HG02798 (cell line): ENCODE results near the gene RNASE8.
"Not testable (repeated sequence)": the region's sequence is repeated elsewhere in the genome, so short reads cannot be mapped to it uniquely, and the experiment has no call there.

Source experiments
- ATAC-seq: cut with Tn5 transposase; IDR thresholded peaks from one replicate; pipeline ENCODE4 v1.9.1; 2021; ENCODE audit warnings: mild to moderate bottlenecking; ENCODE audit not compliant: unreplicated experiment, poor library complexity

Gene RNASE8

GRCh38 chr14:21026988-21027315 lies 30.7 kb upstream of the RNASE8 start:
- ATAC-seq = no peak

- ATAC-seq = no peak
Observed at GRCh38 chr14:21029917-21030316, 27.7 kb upstream of the RNASE8 start, which contains the start of gene TPPP2. TPPP2 (plus strand) TSS chr14:21030217; CDS start chr14:21030582, 365 bp downstream.

- ATAC-seq = no peak
Observed at GRCh38 chr14:21030531-21030930, 27.1 kb upstream of the RNASE8 start.

GRCh38 chr14:21032326-21033132 lies 25.1 kb upstream of the RNASE8 start:
- no peak for ATAC-seq

GRCh38 chr14:21033133-21033698 lies 24.4 kb upstream of the RNASE8 start:
- no peak for ATAC-seq

- no peak for ATAC-seq
Observed at GRCh38 chr14:21034707-21035106, 22.9 kb upstream of the RNASE8 start, which contains the start of gene RNASE13. RNASE13 (minus strand) TSS chr14:21034807; CDS start chr14:21034288, 519 bp downstream.

- ATAC-seq = no peak
Observed at GRCh38 chr14:21036751-21037150, 20.9 kb upstream of the RNASE8 start.

GRCh38 chr14:21037156-21037555 lies 20.5 kb upstream of the RNASE8 start:
- ATAC-seq = no peak

- no peak for ATAC-seq
Observed at GRCh38 chr14:21038441-21039422, 18.9 kb upstream of the RNASE8 start.

GRCh38 chr14:21039585-21040369 lies 17.8 kb upstream of the RNASE8 start:
- no peak for ATAC-seq

- ATAC-seq = no peak
Observed at GRCh38 chr14:21040370-21040925, 17.2 kb upstream of the RNASE8 start.

- not testable (repeated sequence) for ATAC-seq
Observed at GRCh38 chr14:21040941-21041340, 16.7 kb upstream of the RNASE8 start.

GRCh38 chr14:21041676-21042433 lies 15.8 kb upstream of the RNASE8 start, which contains the start of gene RNASE7:
RNASE7 (plus strand) TSS chr14:21042362; CDS start chr14:21042993, 631 bp downstream.
- ATAC-seq = no peak

GRCh38 chr14:21042918-21043317 lies 14.7 kb upstream of the RNASE8 start:
- no peak for ATAC-seq

- no peak for ATAC-seq
Observed at GRCh38 chr14:21043387-21043973, 14.1 kb upstream of the RNASE8 start.

- no peak for ATAC-seq
Observed at GRCh38 chr14:21043974-21044618, 13.5 kb upstream of the RNASE8 start.

- ATAC-seq = no peak
Observed at GRCh38 chr14:21047378-21047781, 10.2 kb upstream of the RNASE8 start.

- no peak for ATAC-seq
Observed at GRCh38 chr14:21048638-21049037, 9.0 kb upstream of the RNASE8 start.
